Loucy (cell line): Measurements from ENCODE around the gene SLC44A4.

Experiments
- EZH2phosphoT487 ChIP-seq: fragments of 200-600 bp; IDR thresholded peaks from 2 replicates; pipeline ENCODE4 v1.6.1; 2018; ENCODE audit warnings: antibody characterized with exemption, mild to moderate bottlenecking, moderate library complexity, borderline replicate concordance
- TF ChIP-seq, protein P1 (sequence below): fragments of 200-600 bp; sonication (generic); conservative IDR thresholded peaks from 2 replicates; pipeline ENCODE4 v1.5.1; 2014; ENCODE audit warnings: mild to moderate bottlenecking, antibody characterized with exemption, low read length

DNA sequence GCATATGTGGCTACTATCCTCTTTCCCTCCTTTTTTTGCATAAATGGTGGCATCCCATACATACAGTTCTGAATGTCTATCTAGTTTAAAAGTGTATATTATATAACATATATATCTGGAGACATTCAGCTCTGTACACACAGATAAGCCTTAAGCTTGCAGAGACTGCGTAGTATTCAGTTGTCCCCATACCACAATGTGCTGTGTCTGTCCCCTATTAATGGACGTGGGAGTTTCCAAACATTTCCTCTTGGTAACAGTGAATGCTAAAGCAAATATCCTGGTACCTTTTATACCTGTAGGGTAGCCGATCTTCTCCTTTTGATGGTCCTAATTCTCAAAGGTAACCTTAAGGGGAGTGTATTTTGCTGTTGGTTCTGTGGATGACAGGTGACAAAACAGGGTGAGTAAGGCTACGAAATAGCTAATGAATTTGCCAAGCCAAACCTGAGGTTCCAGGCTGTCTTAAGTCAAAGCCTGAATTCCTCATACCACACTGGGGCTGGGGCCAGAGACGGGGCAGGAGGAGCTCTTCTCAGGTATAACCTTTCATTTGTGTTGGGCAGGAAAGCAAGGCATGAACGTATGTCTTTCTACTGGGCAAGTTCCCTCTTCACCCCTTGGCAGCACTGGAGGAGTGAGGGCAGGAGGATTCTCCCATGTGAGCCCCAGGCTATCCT, 41.0 kb upstream of the SLC44A4 start:
- TF ChIP-seq, protein P1, sequence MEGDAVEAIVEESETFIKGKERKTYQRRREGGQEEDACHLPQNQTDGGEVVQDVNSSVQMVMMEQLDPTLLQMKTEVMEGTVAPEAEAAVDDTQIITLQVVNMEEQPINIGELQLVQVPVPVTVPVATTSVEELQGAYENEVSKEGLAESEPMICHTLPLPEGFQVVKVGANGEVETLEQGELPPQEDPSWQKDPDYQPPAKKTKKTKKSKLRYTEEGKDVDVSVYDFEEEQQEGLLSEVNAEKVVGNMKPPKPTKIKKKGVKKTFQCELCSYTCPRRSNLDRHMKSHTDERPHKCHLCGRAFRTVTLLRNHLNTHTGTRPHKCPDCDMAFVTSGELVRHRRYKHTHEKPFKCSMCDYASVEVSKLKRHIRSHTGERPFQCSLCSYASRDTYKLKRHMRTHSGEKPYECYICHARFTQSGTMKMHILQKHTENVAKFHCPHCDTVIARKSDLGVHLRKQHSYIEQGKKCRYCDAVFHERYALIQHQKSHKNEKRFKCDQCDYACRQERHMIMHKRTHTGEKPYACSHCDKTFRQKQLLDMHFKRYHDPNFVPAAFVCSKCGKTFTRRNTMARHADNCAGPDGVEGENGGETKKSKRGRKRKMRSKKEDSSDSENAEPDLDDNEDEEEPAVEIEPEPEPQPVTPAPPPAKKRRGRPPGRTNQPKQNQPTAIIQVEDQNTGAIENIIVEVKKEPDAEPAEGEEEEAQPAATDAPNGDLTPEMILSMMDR, result no peak
- TF ChIP-seq EZH2phosphoT487, result no peak
